D721Med (cell line): ENCODE results near the gene IGSF21.

Experiments
- DNase-seq: peaks from one replicate; pipeline ENCODE4 v3.0.0; 2011; ENCODE audit warnings: low spot score; ENCODE audit not compliant: insufficient read length
- FAIRE-seq: peaks from 2 replicates; lab custom pipeline; 2011; peaks lifted over from hg19 to GRCh38; lab: Jason Lieb, UNC
- TF ChIP-seq, protein P1 (sequence below): IDR thresholded peaks from 2 replicates; pipeline ENCODE4 v1.5.1; 2012; ENCODE audit warnings: mild to moderate bottlenecking, control low read depth; ENCODE audit not compliant: insufficient read depth; ENCODE audit errors: missing control alignments

The IGSF21 gene

GRCh38 chr1:18151436-18152122 is 44.0 kb downstream of the IGSF21 start:
- TF ChIP-seq, protein P1, sequence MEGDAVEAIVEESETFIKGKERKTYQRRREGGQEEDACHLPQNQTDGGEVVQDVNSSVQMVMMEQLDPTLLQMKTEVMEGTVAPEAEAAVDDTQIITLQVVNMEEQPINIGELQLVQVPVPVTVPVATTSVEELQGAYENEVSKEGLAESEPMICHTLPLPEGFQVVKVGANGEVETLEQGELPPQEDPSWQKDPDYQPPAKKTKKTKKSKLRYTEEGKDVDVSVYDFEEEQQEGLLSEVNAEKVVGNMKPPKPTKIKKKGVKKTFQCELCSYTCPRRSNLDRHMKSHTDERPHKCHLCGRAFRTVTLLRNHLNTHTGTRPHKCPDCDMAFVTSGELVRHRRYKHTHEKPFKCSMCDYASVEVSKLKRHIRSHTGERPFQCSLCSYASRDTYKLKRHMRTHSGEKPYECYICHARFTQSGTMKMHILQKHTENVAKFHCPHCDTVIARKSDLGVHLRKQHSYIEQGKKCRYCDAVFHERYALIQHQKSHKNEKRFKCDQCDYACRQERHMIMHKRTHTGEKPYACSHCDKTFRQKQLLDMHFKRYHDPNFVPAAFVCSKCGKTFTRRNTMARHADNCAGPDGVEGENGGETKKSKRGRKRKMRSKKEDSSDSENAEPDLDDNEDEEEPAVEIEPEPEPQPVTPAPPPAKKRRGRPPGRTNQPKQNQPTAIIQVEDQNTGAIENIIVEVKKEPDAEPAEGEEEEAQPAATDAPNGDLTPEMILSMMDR, result no peak
- no peak for DNase-seq
- no peak for FAIRE-seq

GRCh38 chr1:18154430-18155194 is 47.0 kb downstream of the IGSF21 start:
- TF ChIP-seq, protein P1, result no peak
- no peak for FAIRE-seq
- DNase-seq, result no peak

- FAIRE-seq (no peak), DNase-seq (no peak)
- TF ChIP-seq, protein P1, result no peak
Observed at GRCh38 chr1:18155881-18156385, 48.3 kb downstream of the IGSF21 start.

- no peak for DNase-seq
Observed at GRCh38 chr1:18157352-18157751, 49.8 kb downstream of the IGSF21 start.

DNA sequence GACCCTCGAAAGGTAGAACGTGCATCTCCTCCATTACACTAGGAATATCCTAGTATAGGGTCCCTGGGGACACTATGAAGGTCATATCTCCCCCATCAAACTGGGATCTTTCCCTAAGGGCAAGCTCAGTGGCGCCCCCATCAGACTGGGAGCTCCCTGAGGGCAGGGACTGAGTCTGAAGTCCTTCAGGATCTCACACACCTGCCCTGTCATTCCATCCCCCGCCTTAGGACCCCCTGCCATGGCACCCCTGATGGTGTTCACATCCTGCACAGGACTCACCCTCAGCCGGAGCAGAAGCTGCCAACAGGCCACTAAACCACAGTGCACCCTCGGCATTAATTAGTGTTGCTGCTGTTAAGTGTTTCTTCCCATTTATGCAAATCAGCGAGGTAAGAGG is 50.4 kb downstream of the IGSF21 start:
- DNase-seq, result no peak
- no peak for FAIRE-seq
- TF ChIP-seq, protein P1, result no peak

More at GRCh38 chr1:18157352-18157751, 49.8 kb downstream of the IGSF21 start:
- TF ChIP-seq, protein P1, result no peak
- no peak for FAIRE-seq

DNA sequence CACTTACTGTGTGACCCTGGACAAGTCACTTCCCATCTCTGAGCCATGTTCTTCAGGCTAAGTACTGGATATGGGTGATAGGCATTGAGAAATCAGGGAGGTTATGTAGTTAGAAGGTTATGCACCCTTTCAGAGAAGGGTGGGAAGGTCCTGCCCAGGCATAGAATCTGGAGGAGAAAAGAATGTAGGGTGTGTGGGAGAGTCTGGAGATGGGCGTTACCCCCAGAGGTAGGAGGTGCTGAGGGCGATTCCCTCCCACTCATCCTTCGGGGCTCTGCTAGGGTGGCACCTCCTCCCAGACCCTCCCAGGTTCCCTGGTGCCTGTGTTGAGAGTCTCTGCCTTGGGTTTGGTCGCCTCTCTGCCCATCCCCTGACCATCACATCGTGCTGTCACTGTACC is 51.1 kb downstream of the IGSF21 start:
- FAIRE-seq, result no peak
- TF ChIP-seq, protein P1, result no peak

More for the DNA sequence above, 51.1 kb downstream of the IGSF21 start:
- DNase-seq, result no peak
